Tibial artery (tissue), 4 donors: ENCODE data around the gene HSP90AB1.
A peak's percentile ranks its signal among the peaks of the same experiment; 100 is the strongest.

ENCODE experiments used
- DNase-seq, 2 donors: peaks; one replicate each; pipeline ENCODE4 v3.0.0-alpha.2; 2019
- H3K27ac ChIP-seq, 2 donors: fragments of 200-600 bp; sonication (generic) in 1 of 2; 1 replicate in 1 of 2; 2 replicates in 1 of 2; pipeline ENCODE4 v1.5.1; 2018 to 2019; ENCODE audit warnings: mild to moderate bottlenecking in 1 of 2
- H3K27me3 ChIP-seq, 2 donors: fragments of 200-600 bp; sonication (generic) in 1 of 2; one replicate each; pipeline versions ENCODE4 v1.5.1 to v1.6.0; 2016 to 2019
- H3K36me3 ChIP-seq, 3 donors: fragments of 200-600 bp; sonication (generic) in 2 of 3; one replicate each; pipeline ENCODE4 v1.5.1; 2016 to 2019; ENCODE audit warnings: mild to moderate bottlenecking in 2 of 3
- H3K4me1 ChIP-seq, 4 donors: fragments of 200-600 bp; sonication (generic) in 2 of 4; 1 replicate in 3 of 4; 2 replicates in 1 of 4; pipeline ENCODE4 v1.5.1; 2016 to 2019
- H3K4me3 ChIP-seq, 2 donors: fragments of 200-600 bp; sonication (generic) in 1 of 2; 1 replicate in 1 of 2; 2 replicates in 1 of 2; pipeline ENCODE4 v1.5.1; 2018 to 2019; ENCODE audit warnings: mild to moderate bottlenecking in 2 of 2
- H3K9me3 ChIP-seq, 3 donors: fragments of 200-600 bp; sonication (generic) in 1 of 3; one replicate each; pipeline ENCODE4 v1.5.1; 2016 to 2019
- intact Hi-C: fragments of 100-400 bp; cut with DNase I; formaldehyde crosslinking; loops from one replicate; pipeline ENCODE4 v1.15.0; 2023; ENCODE audit warnings: low total_unique reads
- TF ChIP-seq, protein P1 (sequence below), 2 experiments: fragments of 200-600 bp in 1 of 2; fragments of 450-650 bp in 1 of 2; IDR thresholded peaks; one replicate each; pipeline ENCODE4 v1.5.1; 2017 to 2019; ENCODE audit warnings: antibody characterized with exemption in 2 of 2, mild to moderate bottlenecking in 1 of 2, moderate library complexity in 1 of 2

Gene HSP90AB1

GRCh38 chr6:44266347-44266746 is 19.4 kb downstream of the HSP90AB1 start:
- Histone ChIP-seq H3K4me1 (peaks cover 0 to 51% (median 34%) of the 10 kb centered on the region in 4 donors), H3K27ac (no peak overlapping the region), H3K27me3 (peaks cover 0 to 34% of the 10 kb centered on the region in 2 donors), H3K4me3 (no peak overlapping the region), H3K9me3 (no peaks in the 10 kb centered on the region), H3K36me3 (peaks cover 0 to 3% (median 0%) of the 10 kb centered on the region in 3 donors)
- intact Hi-C loops: loop anchor here (5.0 to 10.0 kb wide), 3 partner anchors 71 to 172 kb away; partner anchors contain the start of gene CDC5L
- TF ChIP-seq, protein P1, sequence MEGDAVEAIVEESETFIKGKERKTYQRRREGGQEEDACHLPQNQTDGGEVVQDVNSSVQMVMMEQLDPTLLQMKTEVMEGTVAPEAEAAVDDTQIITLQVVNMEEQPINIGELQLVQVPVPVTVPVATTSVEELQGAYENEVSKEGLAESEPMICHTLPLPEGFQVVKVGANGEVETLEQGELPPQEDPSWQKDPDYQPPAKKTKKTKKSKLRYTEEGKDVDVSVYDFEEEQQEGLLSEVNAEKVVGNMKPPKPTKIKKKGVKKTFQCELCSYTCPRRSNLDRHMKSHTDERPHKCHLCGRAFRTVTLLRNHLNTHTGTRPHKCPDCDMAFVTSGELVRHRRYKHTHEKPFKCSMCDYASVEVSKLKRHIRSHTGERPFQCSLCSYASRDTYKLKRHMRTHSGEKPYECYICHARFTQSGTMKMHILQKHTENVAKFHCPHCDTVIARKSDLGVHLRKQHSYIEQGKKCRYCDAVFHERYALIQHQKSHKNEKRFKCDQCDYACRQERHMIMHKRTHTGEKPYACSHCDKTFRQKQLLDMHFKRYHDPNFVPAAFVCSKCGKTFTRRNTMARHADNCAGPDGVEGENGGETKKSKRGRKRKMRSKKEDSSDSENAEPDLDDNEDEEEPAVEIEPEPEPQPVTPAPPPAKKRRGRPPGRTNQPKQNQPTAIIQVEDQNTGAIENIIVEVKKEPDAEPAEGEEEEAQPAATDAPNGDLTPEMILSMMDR (IDR thresholded peaks at IDR 0.05): no peak
- DNase-seq: no peak

DNA sequence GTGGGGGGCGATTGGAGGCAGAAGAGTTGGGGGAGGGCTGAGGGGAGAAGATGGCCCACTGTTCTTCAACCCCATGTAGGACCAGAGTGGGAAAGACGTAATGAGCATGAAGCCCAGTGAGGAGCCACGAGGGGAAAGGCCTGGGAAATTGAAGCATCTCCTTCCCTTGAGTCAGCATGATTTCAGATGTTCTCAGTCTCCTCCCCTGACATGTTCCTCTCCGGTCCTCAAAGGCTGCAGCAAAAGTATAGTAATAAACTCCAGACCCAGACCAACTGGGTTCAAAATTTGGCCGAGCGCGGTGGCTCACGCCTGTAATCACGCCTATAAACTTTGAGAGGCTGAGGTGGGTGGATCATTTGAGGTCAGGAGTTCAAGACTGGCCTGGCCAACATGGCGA is 20.4 kb downstream of the HSP90AB1 start:
- intact Hi-C loops: loop anchor here (5.0 to 10.0 kb wide), 3 partner anchors 70 to 172 kb away; partner anchors contain the start of gene CDC5L
- Histone ChIP-seq H3K36me3 (no peaks in the 10 kb centered on the region), H3K27me3 (peaks cover 0 to 43% of the 10 kb centered on the region in 2 donors), H3K9me3 (no peaks in the 10 kb centered on the region), H3K27ac (no peak overlapping the region), H3K4me3 (no peak overlapping the region), H3K4me1 (peaks cover 0 to 54% (median 35%) of the 10 kb centered on the region in 4 donors)
- no peak for DNase-seq
- TF ChIP-seq, protein P1 (IDR thresholded peaks at IDR 0.05): no peak

- Histone ChIP-seq H3K4me1 (peaks cover 0 to 45% (median 28%) of the 10 kb centered on the region in 4 donors), H3K27ac (no peak overlapping the region), H3K9me3 (no peaks in the 10 kb centered on the region), H3K27me3 (peaks cover 0 to 52% of the 10 kb centered on the region in 2 donors), H3K36me3 (no peaks in the 10 kb centered on the region), H3K4me3 (no peak overlapping the region)
- intact Hi-C loops: loop anchor here (5.0 to 10.0 kb wide), 3 partner anchors 69 to 173 kb away; partner anchors contain the start of gene CDC5L
- TF ChIP-seq, protein P1 (IDR thresholded peaks at IDR 0.05): peak; percentile 79 to 90
- DNase-seq: no peak
Observed at GRCh38 chr6:44268095-44268628, 21.3 kb downstream of the HSP90AB1 start.

- peaks cover 0 to 64% of the 10 kb centered on the region in 2 donors for H3K27me3 ChIP-seq
- intact Hi-C loops: loop anchor here (5.0 to 10.0 kb wide), 3 partner anchors 68 to 175 kb away; partner anchors contain the start of gene CDC5L
- H3K4me1 ChIP-seq: peaks cover 0 to 33% (median 17%) of the 10 kb centered on the region in 4 donors
- no peaks in the 10 kb centered on the region for H3K36me3 ChIP-seq
- TF ChIP-seq, protein P1 (IDR thresholded peaks at IDR 0.05): no peak
- no peak for DNase-seq
- no peak overlapping the region for H3K27ac ChIP-seq
- no peak overlapping the region for H3K4me3 ChIP-seq
- no peaks in the 10 kb centered on the region for H3K9me3 ChIP-seq
Observed at GRCh38 chr6:44269178-44269920, 22.4 kb downstream of the HSP90AB1 start.

- H3K4me3 ChIP-seq: peak within 1 kb of the TSS; percentile 27 to 38
- DNase-seq: no peak
Observed at GRCh38 chr6:44269921-44270525, 23.1 kb downstream of the HSP90AB1 start, which contains the start of gene TMEM151B. Gene TMEM151B, plus strand, starts transcription at chr6:44270450. Its CDS starts 293 bp downstream, at chr6:44270743.

More at GRCh38 chr6:44269921-44270525, 23.1 kb downstream of the HSP90AB1 start, which contains the start of gene TMEM151B:
- Histone ChIP-seq H3K9me3 (no peaks in the 10 kb centered on the region), H3K27ac (no peak within 1 kb of the TSS), H3K4me1 (peaks cover 0 to 27% (median 10%) of the 10 kb centered on the region in 4 donors), H3K27me3 (peaks cover 0 to 68% of the 10 kb centered on the region in 2 donors), H3K36me3 (no peaks in the 10 kb centered on the region)
- intact Hi-C loops: loop anchor here (5.0 to 10.0 kb wide), 3 partner anchors 67 to 175 kb away; partner anchors contain the start of gene CDC5L
- TF ChIP-seq, protein P1 (IDR thresholded peaks at IDR 0.05): no peak
